H1 (cell line): ENCODE results near the gene RDH12.

ENCODE experiments used
- CBX8 ChIP-seq: fragments of 300-800, 300-1000 bp; sonication (generic); IDR thresholded peaks from 2 replicates; pipeline ENCODE4 v1.7.1; 2016; ENCODE audit warnings: low read depth, low read length, borderline replicate concordance
- CHD2 ChIP-seq: IDR thresholded peaks from 2 replicates; pipeline ENCODE4 v1.6.1; 2012; ENCODE audit warnings: low read length, improper control_type of control experiment
- KDM1A ChIP-seq: fragments of 200-600, 300-600 bp; sonication (generic); IDR thresholded peaks from 2 replicates; pipeline ENCODE4 v1.7.1; 2016; ENCODE audit warnings: mild to moderate bottlenecking, low read length, borderline replicate concordance
- POLR2A ChIP-seq, 2 experiments: IDR thresholded peaks; 1 replicate in 1 of 2; 2 replicates in 1 of 2; pipeline ENCODE4 v1.6.1; 2011; ENCODE audit warnings: low read depth in 2 of 2, low read length in 2 of 2, mild to moderate bottlenecking in 2 of 2; ENCODE audit errors: control extremely low read depth in 1 of 2
- RXRA ChIP-seq: IDR thresholded peaks from 2 replicates; pipeline ENCODE4 v1.6.1; 2011; ENCODE audit warnings: low read depth, mild to moderate bottlenecking, low read length, moderate library complexity; ENCODE audit not compliant: insufficient read depth
- SUZ12 ChIP-seq: fragments of 200-600 bp; sonication (generic); IDR thresholded peaks from 2 replicates; pipeline ENCODE4 v1.6.1; 2012; ENCODE audit warnings: mild to moderate bottlenecking, inconsistent platforms, low read length, moderate library complexity, mixed read lengths
- TAF1 ChIP-seq: IDR thresholded peaks from 2 replicates; pipeline ENCODE4 v1.6.1; 2011; ENCODE audit warnings: mild to moderate bottlenecking, low read depth, low read length
- ZNF274 ChIP-seq: IDR thresholded peaks from 2 replicates; pipeline ENCODE4 v1.7.0; 2012; ENCODE audit warnings: low read length, borderline replicate concordance; ENCODE audit errors: extremely low read depth
- TF ChIP-seq, protein P1 (sequence below), 3 experiments: IDR thresholded peaks; 1 replicate in 2 of 3; 2 replicates in 1 of 3; pipeline versions ENCODE4 v1.5.1 to v1.6.1; 2011; ENCODE audit warnings: low read length in 3 of 3, mild to moderate bottlenecking in 3 of 3, inconsistent platforms in 2 of 3, low read depth in 1 of 3, moderate library complexity in 1 of 3; ENCODE audit not compliant: insufficient read depth in 1 of 3; ENCODE audit errors: control extremely low read depth in 1 of 3

DNA sequence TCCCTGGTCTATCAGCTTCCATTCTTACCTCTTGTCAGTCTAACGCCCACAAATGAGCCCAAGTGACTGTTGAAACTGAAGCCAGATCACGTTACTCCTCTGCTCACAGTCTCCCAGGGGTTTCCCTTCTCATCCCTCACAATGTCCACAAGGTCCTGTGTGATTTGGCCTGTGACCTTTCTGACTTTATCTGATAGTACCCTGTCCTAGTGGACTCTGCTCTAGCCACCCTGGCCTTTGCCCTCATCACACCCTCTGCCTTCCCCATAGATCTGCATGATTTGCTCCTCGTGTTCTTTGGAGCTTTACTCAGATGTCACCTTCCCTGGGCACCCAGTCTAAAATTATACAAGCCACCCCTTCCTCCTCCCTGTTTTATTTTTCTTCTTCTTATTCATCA is 55.5 kb downstream of the RDH12 start:
- TF ChIP-seq POLR2A (IDR thresholded peaks at IDR 0.05; ENCODE audit: control extremely low read depth in 1 of 2, low read depth in 2 of 2, low read length in 2 of 2) (no peak), SUZ12 (no peak), ZNF274 (no peak), RXRA (no peak), TAF1 (no peak), KDM1A (no peak), CHD2 (no peak), CBX8 (no peak)
- TF ChIP-seq, protein P1, sequence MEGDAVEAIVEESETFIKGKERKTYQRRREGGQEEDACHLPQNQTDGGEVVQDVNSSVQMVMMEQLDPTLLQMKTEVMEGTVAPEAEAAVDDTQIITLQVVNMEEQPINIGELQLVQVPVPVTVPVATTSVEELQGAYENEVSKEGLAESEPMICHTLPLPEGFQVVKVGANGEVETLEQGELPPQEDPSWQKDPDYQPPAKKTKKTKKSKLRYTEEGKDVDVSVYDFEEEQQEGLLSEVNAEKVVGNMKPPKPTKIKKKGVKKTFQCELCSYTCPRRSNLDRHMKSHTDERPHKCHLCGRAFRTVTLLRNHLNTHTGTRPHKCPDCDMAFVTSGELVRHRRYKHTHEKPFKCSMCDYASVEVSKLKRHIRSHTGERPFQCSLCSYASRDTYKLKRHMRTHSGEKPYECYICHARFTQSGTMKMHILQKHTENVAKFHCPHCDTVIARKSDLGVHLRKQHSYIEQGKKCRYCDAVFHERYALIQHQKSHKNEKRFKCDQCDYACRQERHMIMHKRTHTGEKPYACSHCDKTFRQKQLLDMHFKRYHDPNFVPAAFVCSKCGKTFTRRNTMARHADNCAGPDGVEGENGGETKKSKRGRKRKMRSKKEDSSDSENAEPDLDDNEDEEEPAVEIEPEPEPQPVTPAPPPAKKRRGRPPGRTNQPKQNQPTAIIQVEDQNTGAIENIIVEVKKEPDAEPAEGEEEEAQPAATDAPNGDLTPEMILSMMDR (IDR thresholded peaks at IDR 0.05; ENCODE audit: control extremely low read depth in 1 of 3, insufficient read depth in 1 of 3, low read depth in 1 of 3, low read length in 3 of 3), result no peak
